Osteoblast (primary cell): ENCODE results near the gene ZNF670. TPM values are rescaled to one million over a fixed set of nuclear protein-coding genes. Genes with fewer than 3 reads are reported as not detected.

Experiments
- DNase-seq: peaks from one replicate; pipeline ENCODE4 v3.0.0; 2011; ENCODE audit warnings: low spot score, mixed read lengths; ENCODE audit not compliant: insufficient read length; ENCODE audit errors: missing footprints
- H2AFZ ChIP-seq: 2 replicates; pipeline ENCODE4 v1.6.0; 2011; ENCODE audit warnings: mild to moderate bottlenecking, low read length
- H3K27ac ChIP-seq: 2 replicates; pipeline ENCODE4 v1.5.1; 2011; ENCODE audit warnings: mild to moderate bottlenecking, low read depth, low read length, moderate library complexity
- H3K27me3 ChIP-seq: 2 replicates; pipeline ENCODE4 v1.6.0; 2012; ENCODE audit warnings: mild to moderate bottlenecking, control low read depth, inconsistent platforms, low read length, moderate library complexity; ENCODE audit not compliant: insufficient read depth
- H3K36me3 ChIP-seq: 2 replicates; pipeline ENCODE4 v1.5.1; 2011; ENCODE audit warnings: mild to moderate bottlenecking, low read length, control low read depth, moderate library complexity; ENCODE audit not compliant: insufficient read depth
- H3K4me1 ChIP-seq: 2 replicates; pipeline ENCODE4 v1.5.1; 2011; ENCODE audit warnings: mild to moderate bottlenecking, low read length, control low read depth, moderate library complexity; ENCODE audit not compliant: insufficient read depth
- H3K4me2 ChIP-seq: 2 replicates; pipeline ENCODE4 v1.6.0; 2011; ENCODE audit warnings: mild to moderate bottlenecking, low read length; ENCODE audit not compliant: insufficient read depth
- H3K4me3 ChIP-seq: fragments of 200-600 bp; sonication (generic); 3 replicates; pipeline ENCODE4 v1.5.1; 2012; ENCODE audit warnings: mild to moderate bottlenecking, low read length, inconsistent platforms; ENCODE audit not compliant: insufficient read depth
- H3K79me2 ChIP-seq: 2 replicates; pipeline ENCODE4 v1.6.0; 2012; ENCODE audit warnings: mild to moderate bottlenecking, low read length, control low read depth, inconsistent platforms; ENCODE audit not compliant: insufficient read depth
- H3K9me3 ChIP-seq: 2 replicates; pipeline ENCODE4 v1.5.1; 2011; ENCODE audit warnings: low read depth, low read length, control low read depth
- H4K20me1 ChIP-seq: 2 replicates; pipeline ENCODE4 v1.6.0; 2012; ENCODE audit warnings: mild to moderate bottlenecking, low read length, control low read depth; ENCODE audit not compliant: insufficient read depth
- CTCF ChIP-seq: IDR thresholded peaks from 2 replicates; pipeline ENCODE4 v1.5.1; 2011; ENCODE audit warnings: mild to moderate bottlenecking, low read depth, low read length, moderate library complexity; ENCODE audit errors: extremely low read depth
- total RNA-seq: library from RNA; depleted of rRNA; stranded (reverse); fragments of >200 nt; gene quantifications from 2 replicates; pipeline ENCODE4 v1.2.3, GENCODE V29; 2012

ZNF670 gene
- total RNA-seq, 1 donor = 2.9 TPM

- H3K36me3 ChIP-seq = peaks cover 25% of the 10 kb centered on the region
These were observed 23.8 kb upstream of the ZNF670 start for GRCh38 chr1:247102381-247102780.

GRCh38 chr1:247100676-247101279 is 22.2 kb upstream of the ZNF670 start:
- Histone ChIP-seq H3K4me3 (no peak overlapping the region), H3K4me2 (no peak overlapping the region), H3K27ac (no peak overlapping the region), H3K4me1 (peaks cover 15% of the 10 kb centered on the region), H3K36me3 (peaks cover 25% of the 10 kb centered on the region), H3K27me3 (no peaks in the 10 kb centered on the region), H4K20me1 (peaks cover 13% of the 10 kb centered on the region), H2AFZ (no peak overlapping the region), H3K79me2 (peaks cover 29% of the 10 kb centered on the region), H3K9me3 (peaks cover 14% of the 10 kb centered on the region)
- DNase-seq = no peak
- no peak for TF ChIP-seq CTCF

More at GRCh38 chr1:247102381-247102780, 23.8 kb upstream of the ZNF670 start:
- H2AFZ ChIP-seq = no peak overlapping the region
- peaks cover 15% of the 10 kb centered on the region for H3K4me1 ChIP-seq
- H3K27ac ChIP-seq = no peak overlapping the region
- H3K9me3 ChIP-seq = peaks cover 14% of the 10 kb centered on the region
- peak; percentile 73 for DNase-seq
- no peak for TF ChIP-seq CTCF
- no peak overlapping the region for H3K4me3 ChIP-seq
- peak overlapping the region; percentile 91 for H3K4me2 ChIP-seq
- H4K20me1 ChIP-seq = peaks cover 13% of the 10 kb centered on the region
- H3K79me2 ChIP-seq = peaks cover 29% of the 10 kb centered on the region
- H3K27me3 ChIP-seq = no peaks in the 10 kb centered on the region

GRCh38 chr1:247096958-247097357 is 18.3 kb upstream of the ZNF670 start:
- Histone ChIP-seq H3K9me3 (peaks cover 14% of the 10 kb centered on the region), H3K79me2 (peaks cover 14% of the 10 kb centered on the region), H3K4me3 (no peak overlapping the region), H2AFZ (no peak overlapping the region), H3K36me3 (peaks cover 22% of the 10 kb centered on the region), H3K4me2 (no peak overlapping the region), H3K27ac (no peak overlapping the region), H3K27me3 (no peaks in the 10 kb centered on the region), H4K20me1 (peaks cover under 1% of the 10 kb centered on the region), H3K4me1 (no peaks in the 10 kb centered on the region)
- no peak for DNase-seq
- TF ChIP-seq CTCF = no peak

- H3K4me1 ChIP-seq = no peaks in the 10 kb centered on the region
- H3K36me3 ChIP-seq = peaks cover 18% of the 10 kb centered on the region
- no peak overlapping the region for H3K4me2 ChIP-seq
- H3K4me3 ChIP-seq = no peak overlapping the region
- H2AFZ ChIP-seq = no peak overlapping the region
- H3K27ac ChIP-seq = no peak overlapping the region
- H3K79me2 ChIP-seq = peaks cover 10% of the 10 kb centered on the region
- H3K27me3 ChIP-seq = no peaks in the 10 kb centered on the region
- H4K20me1 ChIP-seq = no peaks in the 10 kb centered on the region
- no peak for TF ChIP-seq CTCF
- H3K9me3 ChIP-seq = peaks cover 14% of the 10 kb centered on the region
- no peak for DNase-seq
These were observed 17.9 kb upstream of the ZNF670 start for GRCh38 chr1:247096544-247096943.
